GM12878 (cell line): ENCODE data around the gene PSMA7. TPM values are rescaled to one million over a fixed set of nuclear protein-coding genes. Genes with fewer than 3 reads are reported as not detected.

Experiments used
- ATAC-seq: fragments of 200-7000 bp; cut with Tn5 transposase; 3 replicates; pipeline ENCODE4 v1.9.1; 2020; ENCODE audit warnings: mild to moderate bottlenecking, moderate library complexity
- BruUV-seq: library from RNA; stranded (reverse); fragments of 400-500 nt; replicated peaks from 2 replicates; lab custom pipeline; 2021; lab: Mats Ljungman, UMichigan
- CTCF ChIA-PET: fragments of 300-600 bp; sonication (Branson Sonifier 250); formaldehyde crosslinking; extraction: SDS; loops from one replicate; lab custom pipeline; 2021; ENCODE audit warnings: inconsistent platforms; lab: Yijun Ruan, JAX
- POLR2A ChIA-PET: fragments of 350-600 bp; formaldehyde crosslinking; extraction: SDS; loops from one replicate; lab custom pipeline; 2021; ENCODE audit warnings: inconsistent platforms; lab: Charles Lee
- RAD21 ChIA-PET: fragments of 300-600 bp; sonication (Branson Sonifier 250); formaldehyde crosslinking; loops from one replicate; lab custom pipeline; 2023; ENCODE audit warnings: antibody characterized with exemption; ENCODE audit not compliant: unreplicated experiment; lab: Charles Lee
- SMC1A ChIA-PET: fragments of 300-600 bp; sonication (Branson Sonifier 250); formaldehyde crosslinking; loops from one replicate; lab custom pipeline; 2023; ENCODE audit not compliant: unreplicated experiment, uncharacterized antibody; lab: Charles Lee
- DNase-seq: peaks from one replicate; pipeline ENCODE4 v3.0.0-alpha.2; 2011; ENCODE audit warnings: low read depth, low spot score
- FAIRE-seq: peaks from 3 replicates; lab custom pipeline; 2011; peaks lifted over from hg19 to GRCh38; lab: Jason Lieb, UNC
- H2AFZ ChIP-seq: 2 replicates; pipeline ENCODE4 v1.6.0; 2011; ENCODE audit warnings: low read depth, low read length, control low read depth; ENCODE audit not compliant: control insufficient read depth
- H3K27ac ChIP-seq: 2 replicates; pipeline ENCODE4 v1.5.1; 2011; ENCODE audit warnings: control low read depth; ENCODE audit not compliant: control insufficient read depth, insufficient read depth
- H3K27me3 ChIP-seq, 2 experiments: replicated peaks in 1 of 2; 2 replicates each; pipeline versions ENCODE4 v1.6.0 to v1.6.1; 2011; ENCODE audit warnings: low read length in 1 of 2; ENCODE audit not compliant: control insufficient read depth in 2 of 2, insufficient read depth in 2 of 2
- H3K36me3 ChIP-seq, 2 experiments: 2 replicates each; pipeline ENCODE4 v1.5.1; 2011; ENCODE audit warnings: low read length in 1 of 2; ENCODE audit not compliant: control insufficient read depth in 2 of 2, insufficient read depth in 2 of 2
- H3K4me1 ChIP-seq: 2 replicates; pipeline ENCODE4 v1.6.1; 2011; ENCODE audit warnings: mild to moderate bottlenecking, low read length, moderate library complexity, mixed read lengths; ENCODE audit not compliant: control insufficient read depth, insufficient read depth
- H3K4me2 ChIP-seq: 2 replicates; pipeline ENCODE4 v1.6.0; 2011; ENCODE audit warnings: control low read depth; ENCODE audit not compliant: control insufficient read depth, insufficient read depth
- H3K4me3 ChIP-seq: fragments of 200-600 bp; sonication (generic); 2 replicates; pipeline ENCODE4 v1.5.1; 2016
- H3K79me2 ChIP-seq: 2 replicates; pipeline ENCODE4 v1.6.0; 2011; ENCODE audit warnings: low read length; ENCODE audit not compliant: control insufficient read depth, insufficient read depth
- H3K9ac ChIP-seq: 2 replicates; pipeline ENCODE4 v1.8.0; 2011; ENCODE audit warnings: low read length, control low read depth, mixed read lengths; ENCODE audit not compliant: control insufficient read depth, insufficient read depth
- H3K9me3 ChIP-seq: replicated peaks from 3 replicates; pipeline ENCODE4 v1.5.1; 2011; ENCODE audit warnings: mild to moderate bottlenecking, low read length; ENCODE audit not compliant: control insufficient read depth, insufficient read depth
- H4K20me1 ChIP-seq: 2 replicates; pipeline ENCODE4 v1.6.0; 2011; ENCODE audit not compliant: control insufficient read depth, insufficient read depth
- BRCA1 ChIP-seq: IDR thresholded peaks from 2 replicates; pipeline ENCODE4 v1.6.1; 2011; ENCODE audit warnings: low read depth, low read length, improper control_type of control experiment
- GABPA ChIP-seq: IDR thresholded peaks from 2 replicates; pipeline ENCODE4 v1.6.1; 2014; ENCODE audit warnings: antibody characterized with exemption, low read depth, mild to moderate bottlenecking, inconsistent platforms
- MYC ChIP-seq: IDR thresholded peaks from 2 replicates; pipeline ENCODE4 v1.6.1; 2011; ENCODE audit warnings: mild to moderate bottlenecking, low read length, moderate library complexity, inconsistent platforms; ENCODE audit not compliant: insufficient read depth, insufficient replicate concordance, insufficient read length, severe bottlenecking
- PAX5 ChIP-seq: IDR thresholded peaks from 2 replicates; pipeline ENCODE4 v1.6.1; 2011; ENCODE audit warnings: low read depth, low read length, borderline replicate concordance
- SP1 ChIP-seq: IDR thresholded peaks from one replicate; pipeline ENCODE4 v1.6.1; 2011; ENCODE audit warnings: low read depth, low read length
- ZBTB40 ChIP-seq: fragments of 450-650 bp; IDR thresholded peaks from 2 replicates; pipeline ENCODE4 v1.6.1; 2016; ENCODE audit warnings: mild to moderate bottlenecking, moderate library complexity, borderline replicate concordance
- ZNF592 ChIP-seq: fragments of 450-650 bp; IDR thresholded peaks from 2 replicates; pipeline ENCODE4 v1.6.1; 2017; ENCODE audit warnings: mild to moderate bottlenecking, moderate library complexity
- WGBS: methylation state at CpG from one replicate; pipeline ENCODE4 v1.1.6; 2016; ENCODE audit warnings: low lambda C conversion rate; ENCODE audit not compliant: insufficient replicate concordance, insufficient coverage; ENCODE audit errors: missing lambda C conversion rate; 5-methylcytosine and 5-hydroxymethylcytosine counted together
- in situ Hi-C: fragments of 300-500 bp; cut with MboI; formaldehyde crosslinking; loops from 9 replicates; pipeline ENCODE4 v1.14.3; 2018; ENCODE audit warnings: mixed read lengths
- intact Hi-C: fragments of 100-400 bp; cut with micrococcal nuclease; formaldehyde crosslinking; loops from one replicate; pipeline ENCODE4 v1.14.2; 2022; ENCODE audit not compliant: unreplicated experiment
- polyA plus RNA-seq, 11 experiments: library from polyadenylated mRNA; depleted of rRNA in 4 of 11; unstranded in 6 of 11; stranded (reverse) in 5 of 11; fragments of >200 nt; fragmentation: Nextera tagmentation in 4 of 11; fragmentation: Illumina TruSeq in 1 of 11; extraction: Ambion mirVana in 4 of 11; extraction: Trizol in 1 of 11; gene quantifications; 1 replicate in 1 of 11; 2 replicates in 10 of 11; pipeline versions ENCODE4 v1.2.1 to v1.2.3, GENCODE V29; 2011 to 2016; ENCODE audit warnings: inconsistent platforms in 2 of 11, missing spikeins in 2 of 11, low read depth in 1 of 11
- total RNA-seq, 4 experiments: library from RNA; depleted of rRNA in 3 of 4; stranded (reverse); fragments of >200 nt in 3 of 4; fragmentation: Illumina TruSeq in 1 of 4; extraction: Trizol in 1 of 4; gene quantifications; 2 replicates each; pipeline versions ENCODE4 v1.2.1 to v1.2.3, GENCODE V29; 2013 to 2021

PSMA7 gene
- total and polyA plus RNA-seq, 10 of the 15 experiments (the other 5 are each of a cell fraction or from before 2014, with no cell fraction given) = 216 to 857 (median 368) TPM

- ATAC-seq = no peak
- H3K4me3 ChIP-seq = no peak overlapping the region
- no peaks in the 10 kb centered on the region for H3K9me3 ChIP-seq
- in situ Hi-C loops (no loop called here), intact Hi-C loops (no loop called here)
- no peaks in the 10 kb centered on the region for H3K27me3 ChIP-seq
- peak overlapping the region; percentile 25 for H3K4me2 ChIP-seq
- RAD21 ChIA-PET = no interaction called here
- no peak overlapping the region for H2AFZ ChIP-seq
- peaks cover 10% of the 10 kb centered on the region for H3K4me1 ChIP-seq
- no peak overlapping the region for H3K9ac ChIP-seq
- no peak for FAIRE-seq
- DNase-seq = no peak
- peaks cover 7% of the 10 kb centered on the region for H4K20me1 ChIP-seq
- CTCF ChIA-PET = no interaction called here
- TF ChIP-seq GABPA = no peak
- no peak for TF ChIP-seq BRCA1
- no peak for TF ChIP-seq ZBTB40
- TF ChIP-seq MYC = no peak
- no peak for TF ChIP-seq SP1
- TF ChIP-seq ZNF592 = no peak
- TF ChIP-seq PAX5 = no peak
- SMC1A ChIA-PET = interaction anchor here (0.7 kb wide), 1 partner anchor 110 kb away, joined by 4 read pairs; no protein-coding TSS in a partner anchor
- no TSS peak for BruUV-seq
- no peak overlapping the region for H3K27ac ChIP-seq
- peaks cover 67% of the 10 kb centered on the region for H3K79me2 ChIP-seq
- POLR2A ChIA-PET = interaction anchor here (1.7 kb wide), 1 partner anchor 79 kb away, joined by 7 read pairs; the partner anchor contains the start of gene TAF4
- 98% methylated on average over 7 of the region's 7 CpGs for WGBS
- no peaks in the 10 kb centered on the region; a peak in 1 of 4 replicates for H3K36me3 ChIP-seq
Measured at GRCh38 chr20:62145688-62146018, 2.5 kb upstream of the PSMA7 start.
